MM.1S (cell line): ENCODE measurements around the gene GNB1.

Experiments used
- DNase-seq: peaks from one replicate; pipeline ENCODE4 v3.0.0-alpha.2; 2015
- H2AFZ ChIP-seq: fragments of 300-600 bp; sonication (generic); 2 replicates; pipeline ENCODE4 v1.6.0; 2016; ENCODE audit warnings: antibody characterized with exemption, low read length
- H3F3A ChIP-seq: fragments of 300-600 bp; sonication (generic); 2 replicates; pipeline ENCODE4 v1.6.1; 2016; ENCODE audit warnings: mild to moderate bottlenecking, antibody characterized with exemption, low read length, moderate library complexity, mixed read lengths; ENCODE audit not compliant: insufficient read depth
- H3K27ac ChIP-seq: fragments of 300-600 bp; sonication (generic); 2 replicates; pipeline ENCODE4 v1.5.1; 2016; ENCODE audit warnings: mild to moderate bottlenecking, low read length
- H3K27me3 ChIP-seq: fragments of 300-600 bp; sonication (generic); replicated peaks from 2 replicates; pipeline ENCODE4 v1.6.0; 2016; ENCODE audit warnings: low read length; ENCODE audit not compliant: insufficient read depth
- H3K36me3 ChIP-seq: fragments of 300-600 bp; sonication (generic); replicated peaks from 2 replicates; pipeline ENCODE4 v1.6.1; 2016; ENCODE audit warnings: mild to moderate bottlenecking, low read length, mixed read lengths; ENCODE audit not compliant: insufficient read depth
- H3K4me1 ChIP-seq: fragments of 300-600 bp; sonication (generic); 2 replicates; pipeline ENCODE4 v1.6.1; 2016; ENCODE audit warnings: low read length, mixed read lengths
- H3K4me2 ChIP-seq: fragments of 300-600 bp; sonication (generic); 2 replicates; pipeline ENCODE4 v1.6.0; 2016; ENCODE audit warnings: low read depth, low read length
- H3K4me3 ChIP-seq: fragments of 300-600 bp; sonication (generic); 2 replicates; pipeline ENCODE4 v1.5.1; 2016; ENCODE audit warnings: low read length, mixed read lengths
- H3K79me2 ChIP-seq: fragments of 300-600 bp; sonication (generic); 2 replicates; pipeline ENCODE4 v1.6.1; 2016; ENCODE audit warnings: mixed run types, low read length, mixed read lengths
- H3K9ac ChIP-seq: fragments of 300-600 bp; sonication (generic); 2 replicates; pipeline ENCODE4 v1.6.1; 2016; ENCODE audit warnings: low read length, mixed read lengths
- H3K9me2 ChIP-seq: fragments of 300-600 bp; sonication (generic); replicated peaks from 2 replicates; pipeline ENCODE4 v1.6.1; 2016; ENCODE audit warnings: mild to moderate bottlenecking, low read length, mixed read lengths; ENCODE audit not compliant: insufficient read depth
- H3K9me3 ChIP-seq: fragments of 300-600 bp; sonication (generic); replicated peaks from 2 replicates; pipeline ENCODE4 v1.6.1; 2016; ENCODE audit warnings: mild to moderate bottlenecking, low read length, mixed read lengths; ENCODE audit not compliant: insufficient read depth
- H4K20me1 ChIP-seq: fragments of 300-600 bp; sonication (generic); 2 replicates; pipeline ENCODE4 v1.6.1; 2016; ENCODE audit warnings: mild to moderate bottlenecking, low read length, moderate library complexity, mixed read lengths; ENCODE audit not compliant: insufficient read depth
- CTCF ChIP-seq: fragments of 300-600 bp; sonication (generic); IDR thresholded peaks from 2 replicates; pipeline ENCODE4 v1.5.1; 2016; ENCODE audit warnings: antibody characterized with exemption, low read length, mixed read lengths
- EZH2 ChIP-seq: fragments of 300-600 bp; sonication (generic); optimal IDR thresholded peaks from 2 replicates; pipeline ENCODE3; 2017; ENCODE audit warnings: low read depth, mild to moderate bottlenecking, antibody characterized with exemption, low read length, mixed read lengths
- EZH2phosphoT487 ChIP-seq: fragments of 300-600 bp; sonication (generic); IDR thresholded peaks from 2 replicates; pipeline ENCODE4 v1.6.1; 2018; ENCODE audit warnings: antibody characterized with exemption, low read length

GNB1 gene

GRCh38 chr1:1764876-1765470 lies 125.9 kb downstream of the GNB1 start:
- TF ChIP-seq EZH2phosphoT487 = no peak
- TF ChIP-seq EZH2 = no peak
- TF ChIP-seq CTCF = no peak
- no peak overlapping the region for H3K4me3 ChIP-seq
- H3K9me2 ChIP-seq = no peaks in the 10 kb centered on the region
- H3F3A ChIP-seq = no peaks in the 10 kb centered on the region
- H3K4me2 ChIP-seq = no peak overlapping the region
- no peaks in the 10 kb centered on the region; the same call in none of the 2 replicates for H3K36me3 ChIP-seq
- no peak overlapping the region for H2AFZ ChIP-seq
- no peaks in the 10 kb centered on the region for H4K20me1 ChIP-seq
- DNase-seq = no peak
- no peak overlapping the region for H3K27ac ChIP-seq
- H3K27me3 ChIP-seq = no peaks in the 10 kb centered on the region
- H3K79me2 ChIP-seq = peaks cover 96% of the 10 kb centered on the region
- H3K4me1 ChIP-seq = no peaks in the 10 kb centered on the region
- H3K9me3 ChIP-seq = no peaks in the 10 kb centered on the region
- H3K9ac ChIP-seq = no peak overlapping the region

- DNase-seq = no peak
- peaks cover 96% of the 10 kb centered on the region for H3K79me2 ChIP-seq
- no peak overlapping the region for H2AFZ ChIP-seq
- no peak overlapping the region for H3K4me2 ChIP-seq
- H3K27ac ChIP-seq = no peak overlapping the region
- H4K20me1 ChIP-seq = no peaks in the 10 kb centered on the region; the same call in 1 of the 2 replicates
- TF ChIP-seq CTCF (no peak), EZH2phosphoT487 (no peak), EZH2 (no peak)
- H3K4me3 ChIP-seq = no peak overlapping the region
- no peaks in the 10 kb centered on the region for H3K27me3 ChIP-seq
- H3K36me3 ChIP-seq = no peaks in the 10 kb centered on the region; the same call in none of the 2 replicates
- H3K9me3 ChIP-seq = no peaks in the 10 kb centered on the region
- H3K9me2 ChIP-seq = no peaks in the 10 kb centered on the region
- no peaks in the 10 kb centered on the region for H3K4me1 ChIP-seq
- H3F3A ChIP-seq = no peaks in the 10 kb centered on the region
- H3K9ac ChIP-seq = no peak overlapping the region
Measured at GRCh38 chr1:1763657-1764621, 126.9 kb downstream of the GNB1 start.

GRCh38 chr1:1761504-1762376 lies 129.1 kb downstream of the GNB1 start:
- no peaks in the 10 kb centered on the region; the same call in none of the 2 replicates for H3K36me3 ChIP-seq

More at GRCh38 chr1:1761504-1762376, 129.1 kb downstream of the GNB1 start:
- H2AFZ ChIP-seq = no peak overlapping the region
- H3K27me3 ChIP-seq = no peaks in the 10 kb centered on the region
- TF ChIP-seq CTCF = no peak
- no peak overlapping the region for H3K9ac ChIP-seq
- H3K4me2 ChIP-seq = no peak overlapping the region
- H3K27ac ChIP-seq = no peak overlapping the region
- H3K9me2 ChIP-seq = no peaks in the 10 kb centered on the region
- no peak for DNase-seq
- H3K4me1 ChIP-seq = no peaks in the 10 kb centered on the region
- H4K20me1 ChIP-seq = no peaks in the 10 kb centered on the region; the same call in 1 of the 2 replicates
- H3K4me3 ChIP-seq = no peak overlapping the region
- H3K9me3 ChIP-seq = no peaks in the 10 kb centered on the region
- H3K79me2 ChIP-seq = peaks cover 92% of the 10 kb centered on the region
- H3F3A ChIP-seq = no peaks in the 10 kb centered on the region
